IMR-90 (cell line): ENCODE data around the gene NFIX. TPM values are rescaled to one million over a fixed set of nuclear protein-coding genes. Genes with fewer than 3 reads are reported as not detected.

Experiments used
- ATAC-seq: fragments of 200-7000 bp; cut with Tn5 transposase; 2 replicates; pipeline ENCODE4 v1.9.1; 2020; ENCODE audit warnings: low read depth, mild to moderate bottlenecking, moderate library complexity
- BruUV-seq: library from RNA; stranded (reverse); fragments of 400-500 nt; replicated peaks from 2 replicates; lab custom pipeline; 2021; lab: Mats Ljungman, UMichigan
- CTCF ChIA-PET: fragments of 300-600 bp; formaldehyde crosslinking; extraction: SDS; loops from one replicate; lab custom pipeline; 2021; ENCODE audit warnings: antibody characterized with exemption; lab: Yijun Ruan, JAX
- POLR2A ChIA-PET: fragments of 300-600 bp; sonication (Branson Sonifier 250); formaldehyde crosslinking; loops from one replicate; lab custom pipeline; 2022; ENCODE audit warnings: antibody characterized with exemption; ENCODE audit not compliant: unreplicated experiment; lab: Charles Lee
- DNase-seq: peaks from one replicate; pipeline ENCODE4 v3.0.0; 2013
- H2AFZ ChIP-seq: replicated peaks from 2 replicates; pipeline ENCODE3; 2013; ENCODE audit warnings: low read length, mild to moderate bottlenecking; ENCODE audit not compliant: poor library complexity
- H2AK5ac ChIP-seq: 2 replicates; pipeline ENCODE4 v1.6.1; 2013; ENCODE audit warnings: low read depth, low read length, inconsistent platforms
- H2AK9ac ChIP-seq: replicated peaks from 2 replicates; pipeline ENCODE3; 2013; ENCODE audit warnings: mild to moderate bottlenecking, low read depth, low read length, moderate library complexity; ENCODE audit not compliant: poor library complexity
- H2BK120ac ChIP-seq: 2 replicates; pipeline ENCODE4 v1.6.1; 2013; ENCODE audit warnings: low read depth, low read length, inconsistent platforms
- H2BK15ac ChIP-seq: 3 replicates; pipeline ENCODE4 v1.6.1; 2013; ENCODE audit warnings: low read depth, low read length, inconsistent platforms
- H2BK20ac ChIP-seq: 2 replicates; pipeline ENCODE4 v1.6.1; 2013; ENCODE audit warnings: low read depth, mild to moderate bottlenecking, inconsistent platforms, low read length, moderate library complexity
- H2BK5ac ChIP-seq: 2 replicates; pipeline ENCODE4 v1.6.1; 2013; ENCODE audit warnings: mild to moderate bottlenecking, low read depth, low read length, inconsistent platforms; ENCODE audit not compliant: poor library complexity, severe bottlenecking
- H3K14ac ChIP-seq: replicated peaks from 2 replicates; pipeline ENCODE4 v1.6.1; 2013; ENCODE audit warnings: low read depth, low read length, inconsistent platforms
- H3K18ac ChIP-seq: 2 replicates; pipeline ENCODE4 v1.6.1; 2013; ENCODE audit warnings: low read depth, low read length, control low read depth
- H3K23ac ChIP-seq: 2 replicates; pipeline ENCODE4 v1.6.1; 2013; ENCODE audit warnings: low read depth, low read length, inconsistent platforms
- H3K27ac ChIP-seq: 2 replicates; pipeline ENCODE4 v1.5.1; 2013; ENCODE audit warnings: mild to moderate bottlenecking, control low read depth, low read length; ENCODE audit not compliant: insufficient read depth
- H3K27me3 ChIP-seq: 2 replicates; pipeline ENCODE4 v1.6.1; 2013; ENCODE audit warnings: low read length; ENCODE audit not compliant: control insufficient read depth, insufficient read depth
- H3K36me3 ChIP-seq: 2 replicates; pipeline ENCODE4 v1.6.1; 2013; ENCODE audit warnings: low read length, mixed read lengths; ENCODE audit not compliant: control insufficient read depth, insufficient read depth
- H3K4ac ChIP-seq: 2 replicates; pipeline ENCODE4 v1.6.1; 2013; ENCODE audit warnings: low read depth, low read length, inconsistent platforms
- H3K4me1 ChIP-seq: 2 replicates; pipeline ENCODE4 v1.6.1; 2013; ENCODE audit warnings: low read length, mixed read lengths; ENCODE audit not compliant: control insufficient read depth, insufficient read depth
- H3K4me2 ChIP-seq: 2 replicates; pipeline ENCODE4 v1.6.1; 2013; ENCODE audit warnings: low read depth, mild to moderate bottlenecking, control low read depth, low read length, moderate library complexity
- H3K4me3 ChIP-seq: 2 replicates; pipeline ENCODE4 v1.5.1; 2013; ENCODE audit warnings: low read depth, mild to moderate bottlenecking, control low read depth, low read length, moderate library complexity; ENCODE audit not compliant: insufficient read depth
- H3K56ac ChIP-seq: 2 replicates; pipeline ENCODE4 v1.6.1; 2013; ENCODE audit warnings: low read length, inconsistent platforms; ENCODE audit not compliant: insufficient read depth; ENCODE audit errors: extremely low read depth
- H3K79me1 ChIP-seq, 2 experiments: 2 replicates each; pipeline ENCODE4 v1.6.1; 2013; ENCODE audit warnings: low read length in 2 of 2, inconsistent platforms in 1 of 2, low read depth in 1 of 2
- H3K9ac ChIP-seq: 2 replicates; pipeline ENCODE4 v1.6.1; 2013; ENCODE audit warnings: low read depth, low read length, control low read depth
- H3K9me1 ChIP-seq: 2 replicates; pipeline ENCODE4 v1.6.1; 2013; ENCODE audit warnings: low read length, inconsistent platforms; ENCODE audit not compliant: insufficient read depth
- H3K9me3 ChIP-seq: 2 replicates; pipeline ENCODE4 v1.6.1; 2013; ENCODE audit warnings: low read length; ENCODE audit not compliant: control insufficient read depth, insufficient read depth
- H4K20me1 ChIP-seq: 2 replicates; pipeline ENCODE4 v1.6.1; 2013; ENCODE audit warnings: low read length, inconsistent platforms; ENCODE audit not compliant: insufficient read depth
- H4K5ac ChIP-seq: 2 replicates; pipeline ENCODE4 v1.6.1; 2013; ENCODE audit warnings: mild to moderate bottlenecking, low read depth, low read length, control low read depth
- H4K8ac ChIP-seq, 2 experiments: 2 replicates each; pipeline ENCODE4 v1.6.1; 2013; ENCODE audit warnings: low read depth in 2 of 2, low read length in 2 of 2, control low read depth in 1 of 2, inconsistent platforms in 1 of 2
- H4K91ac ChIP-seq: 2 replicates; pipeline ENCODE4 v1.6.1; 2013; ENCODE audit warnings: low read depth, low read length, inconsistent platforms; ENCODE audit not compliant: insufficient read depth
- BHLHE40 ChIP-seq: fragments of 150-350 bp; IDR thresholded peaks from 2 replicates; pipeline ENCODE4 v1.6.1; 2016; ENCODE audit warnings: mild to moderate bottlenecking, low read depth, low read length
- MAZ ChIP-seq: IDR thresholded peaks from 2 replicates; pipeline ENCODE4 v1.6.1; 2012; ENCODE audit warnings: low read depth, mild to moderate bottlenecking, low read length, improper control_type of control experiment, moderate library complexity, borderline replicate concordance
- RCOR1 ChIP-seq: IDR thresholded peaks from 2 replicates; pipeline ENCODE4 v1.6.1; 2012; ENCODE audit warnings: mild to moderate bottlenecking, low read length, improper control_type of control experiment; ENCODE audit not compliant: insufficient replicate concordance
- RFX5 ChIP-seq: IDR thresholded peaks from 2 replicates; pipeline ENCODE4 v1.8.0; 2012; ENCODE audit warnings: low read depth, mild to moderate bottlenecking, low read length, moderate library complexity
- SMC3 ChIP-seq: fragments of 150-350 bp; IDR thresholded peaks from 2 replicates; pipeline ENCODE4 v1.6.1; 2016; ENCODE audit warnings: low read depth, mild to moderate bottlenecking, antibody characterized with exemption, low read length, moderate library complexity
- WGBS, 2 experiments: methylation state at CpG; one replicate each; pipeline versions ENCODE4 v1.1.5 to v1.1.7; 2013; ENCODE audit warnings: missing lambda C conversion rate in 2 of 2; ENCODE audit not compliant: insufficient read length in 1 of 2; ENCODE audit errors: extremely low coverage in 2 of 2; 5-methylcytosine and 5-hydroxymethylcytosine counted together
- dilution Hi-C: fragments of 300-500 bp; cut with HindIII; formaldehyde crosslinking; loops from one replicate; pipeline ENCODE4 v1.14.3; 2018; ENCODE audit warnings: low sequenced_read_pairs; ENCODE audit not compliant: unreplicated experiment
- in situ Hi-C: fragments of 300-500 bp; cut with MboI; formaldehyde crosslinking; loops from 3 replicates; pipeline ENCODE4 v1.14.3; 2019; ENCODE audit warnings: low sequenced_read_pairs, inconsistent platforms, mixed read lengths
- intact Hi-C: fragments of 100-400 bp; cut with micrococcal nuclease; formaldehyde crosslinking; loops from 2 replicates; pipeline ENCODE4 v1.10.0; 2022
- polyA plus RNA-seq, 3 experiments: library from polyadenylated mRNA; depleted of rRNA; stranded (reverse); fragments of >200 nt; gene quantifications; 2 replicates each; pipeline ENCODE4 v1.2.3, GENCODE V29; 2012; ENCODE audit warnings: low replicate concordance in 1 of 3
- total RNA-seq: library from RNA; depleted of rRNA; stranded (reverse); fragments of >200 nt; gene quantifications from 2 replicates; pipeline ENCODE4 v1.2.3, GENCODE V29; 2012
- TF ChIP-seq, protein P1 (sequence below): fragments of 150-350 bp; IDR thresholded peaks from 2 replicates; pipeline ENCODE4 v1.6.1; 2016; ENCODE audit warnings: low read depth, mild to moderate bottlenecking, low read length, moderate library complexity, borderline replicate concordance
- TF ChIP-seq, protein P2 (sequence below): fragments of 150-350 bp; IDR thresholded peaks from 2 replicates; pipeline ENCODE4 v1.6.1; 2017; ENCODE audit warnings: mild to moderate bottlenecking, antibody characterized with exemption, low read length, low read depth

The NFIX gene
- total and polyA plus RNA-seq, 2 of the 4 experiments (the other 2 are of a cell fraction), result 10.2 to 47.7 TPM

DNA sequence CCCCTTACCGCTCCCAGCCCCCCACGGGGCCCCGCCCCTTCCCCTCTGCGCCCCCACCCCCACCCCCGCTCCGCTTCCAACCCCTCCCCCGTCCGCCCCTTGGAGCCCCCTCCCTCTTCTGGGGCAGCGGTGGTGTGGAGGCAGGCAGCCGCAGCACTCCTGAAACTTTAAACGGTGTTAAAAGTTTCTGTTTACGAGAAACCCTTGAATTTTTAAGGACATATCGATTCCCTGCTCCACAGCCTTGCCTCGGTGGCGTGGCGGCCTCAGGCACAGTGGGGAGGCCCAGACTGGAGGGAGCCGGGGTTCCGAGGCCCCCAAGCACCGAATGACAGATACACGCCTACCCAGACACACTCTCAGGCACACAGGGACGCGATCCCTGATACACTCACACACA is 4.8 kb upstream of the NFIX start:
- Histone ChIP-seq H2BK5ac (no peak overlapping the region), H3K14ac (no peak overlapping the region), H3K4me1 (peaks cover 3% of the 10 kb centered on the region; the same call in 1 of the 2 replicates), H4K8ac (no peak overlapping the region), H2BK120ac (no peak overlapping the region), H2BK20ac (no peak overlapping the region), H3K56ac (no peak overlapping the region), H3K9me1 (peaks cover 8% of the 10 kb centered on the region; the same call in 1 of the 2 replicates), H2BK15ac (no peak overlapping the region), H3K4me3 (no peak overlapping the region), H3K27ac (no peak overlapping the region), H3K79me1 (peaks cover 0 to 6% of the 10 kb centered on the region in 2 experiments; a peak in 1 of 4 replicates), H4K5ac (no peak overlapping the region), H2AFZ (peak overlapping the region; percentile 32), H3K4me2 (no peak overlapping the region), H3K9ac (no peak overlapping the region), H3K9me3 (no peaks in the 10 kb centered on the region), H3K23ac (no peak overlapping the region), H3K36me3 (no peaks in the 10 kb centered on the region), H4K20me1 (no peaks in the 10 kb centered on the region), H3K4ac (no peak overlapping the region), H4K91ac (no peak overlapping the region), H3K18ac (no peak overlapping the region), H2AK5ac (peak overlapping the region; percentile 73), H2AK9ac (peak overlapping the region; percentile 72), H3K27me3 (no peaks in the 10 kb centered on the region)
- DNase-seq (no peak), ATAC-seq (no peak)
- WGBS, 2 experiments, result 60% methylated on average over 11 of the region's 22 CpGs; no CpG with 5 or more reads in 1 of the 2 experiments
- in situ Hi-C loops, result loop anchor here (25.0 kb wide), 1 partner anchor 747 kb away; a partner anchor contains a TSS
- POLR2A ChIA-PET, result no interaction called here
- TF ChIP-seq MAZ (no peak), RFX5 (no peak), RCOR1 (no peak), BHLHE40 (no peak), SMC3 (no peak)
- TF ChIP-seq, protein P1, sequence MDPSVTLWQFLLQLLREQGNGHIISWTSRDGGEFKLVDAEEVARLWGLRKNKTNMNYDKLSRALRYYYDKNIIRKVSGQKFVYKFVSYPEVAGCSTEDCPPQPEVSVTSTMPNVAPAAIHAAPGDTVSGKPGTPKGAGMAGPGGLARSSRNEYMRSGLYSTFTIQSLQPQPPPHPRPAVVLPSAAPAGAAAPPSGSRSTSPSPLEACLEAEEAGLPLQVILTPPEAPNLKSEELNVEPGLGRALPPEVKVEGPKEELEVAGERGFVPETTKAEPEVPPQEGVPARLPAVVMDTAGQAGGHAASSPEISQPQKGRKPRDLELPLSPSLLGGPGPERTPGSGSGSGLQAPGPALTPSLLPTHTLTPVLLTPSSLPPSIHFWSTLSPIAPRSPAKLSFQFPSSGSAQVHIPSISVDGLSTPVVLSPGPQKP, result no peak
- TF ChIP-seq, protein P2, sequence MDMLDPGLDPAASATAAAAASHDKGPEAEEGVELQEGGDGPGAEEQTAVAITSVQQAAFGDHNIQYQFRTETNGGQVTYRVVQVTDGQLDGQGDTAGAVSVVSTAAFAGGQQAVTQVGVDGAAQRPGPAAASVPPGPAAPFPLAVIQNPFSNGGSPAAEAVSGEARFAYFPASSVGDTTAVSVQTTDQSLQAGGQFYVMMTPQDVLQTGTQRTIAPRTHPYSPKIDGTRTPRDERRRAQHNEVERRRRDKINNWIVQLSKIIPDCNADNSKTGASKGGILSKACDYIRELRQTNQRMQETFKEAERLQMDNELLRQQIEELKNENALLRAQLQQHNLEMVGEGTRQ, result no peak
- intact Hi-C loops, result no loop called here
- CTCF ChIA-PET, result no interaction called here
- dilution Hi-C loops, result no loop called here
- no TSS peak for BruUV-seq
